Heart right ventricle (tissue), 16 donors: ENCODE data around the gene CA5B. TPM values are rescaled to one million over a fixed set of nuclear protein-coding genes. Genes with fewer than 3 reads are reported as not detected.

ENCODE experiments used
- ATAC-seq, 8 donors: fragments of 200-7000 bp; cut with Tn5 transposase; one replicate each; pipeline ENCODE4 v1.9.1; 2020; ENCODE audit warnings: mild to moderate bottlenecking in 8 of 8, moderate library complexity in 8 of 8, moderate number of reproducible peaks in 1 of 8
- DNase-seq, 2 donors: peaks; one replicate each; pipeline ENCODE4 v3.0.0-alpha.2; 2020
- H3K27ac ChIP-seq, 10 donors: fragments of 200-600 bp; sonication (generic) in 2 of 10; one replicate each; pipeline versions ENCODE4 v1.5.0 to v1.8.0; 2020 to 2022; ENCODE audit warnings: mild to moderate bottlenecking in 3 of 10
- H3K27me3 ChIP-seq, 7 donors: fragments of 200-600 bp; one replicate each; pipeline ENCODE4 v1.8.0; 2021 to 2022; ENCODE audit warnings: mild to moderate bottlenecking in 2 of 7
- H3K36me3 ChIP-seq, 9 donors: fragments of 200-600 bp; sonication (generic) in 1 of 9; one replicate each; pipeline versions ENCODE4 v1.5.0 to v1.8.0; 2020 to 2022; ENCODE audit warnings: mild to moderate bottlenecking in 2 of 9
- H3K4me1 ChIP-seq, 9 donors: fragments of 200-600 bp; sonication (generic) in 1 of 9; one replicate each; pipeline versions ENCODE4 v1.5.0 to v1.8.0; 2020 to 2022; ENCODE audit warnings: mild to moderate bottlenecking in 4 of 9
- H3K4me3 ChIP-seq, 10 donors: fragments of 200-600 bp; sonication (generic) in 2 of 10; one replicate each; pipeline versions ENCODE4 v1.5.0 to v1.8.0; 2020 to 2022; ENCODE audit warnings: mild to moderate bottlenecking in 7 of 10, moderate library complexity in 2 of 10
- H3K9me3 ChIP-seq, 11 donors: fragments of 200-600 bp in 10 of 11; sonication (generic) in 2 of 11; one replicate each; pipeline versions ENCODE4 v1.5.0 to v1.8.0; 2013 to 2022; ENCODE audit warnings: mild to moderate bottlenecking in 2 of 11, control low read depth in 1 of 11, moderate library complexity in 1 of 11
- CTCF ChIP-seq, 9 donors: fragments of 200-600 bp; sonication (generic) in 2 of 9; IDR thresholded peaks; one replicate each; pipeline versions ENCODE4 v1.5.0 to v1.8.0; 2021 to 2022; ENCODE audit warnings: antibody characterized with exemption in 9 of 9, mild to moderate bottlenecking in 5 of 9, moderate library complexity in 1 of 9
- WGBS, 2 donors: extraction: QIAGEN DNeasy Blood & Tissue Kit; methylation state at CpG; one replicate each; pipeline ENCODE4 v1.1.7; 2013; ENCODE audit warnings: inconsistent platforms in 1 of 2; 5-methylcytosine and 5-hydroxymethylcytosine counted together
- intact Hi-C, 10 donors: fragments of 100-400 bp; cut with DNase I; formaldehyde crosslinking; loops; one replicate each; pipeline versions ENCODE4 v1.11.1 to v1.14.2; 2022
- polyA plus RNA-seq, 2 donors: library from polyadenylated mRNA; stranded (reverse); fragments of 200-250 nt; gene quantifications; one replicate each; pipeline ENCODE4 v1.2.3, GENCODE V29; 2013
- total RNA-seq, 10 donors: library from RNA; stranded (reverse); fragmentation: NEBNext Ultra II Directional in 3 of 10; extraction: Animal tissue kit (Norgen Biotek cat#: 25700) in 3 of 10; gene quantifications; one replicate each; pipeline versions ENCODE4 v1.2.1 to v1.2.4, GENCODE V29; 2021 to 2023
- donor health status: Arrhythmogenic right ventricular cardiomyopathy.
- donor health status: ischemic (EF 13 %, LVEDD 7.1; RV severe dilation, severe dysfunction).
- donor health status: healthy with polysubstance abuse.
- donor health status: DM: no; HTN: yes; CAD: no.
- donor health status: DM: no; HTN: no; CAD: no.
- donor health status: ischemic (EF 25% LVEDD 6.9; RV normal size, moderate dysfunction).
- donor health status: ischemic (EF 25% LVEDD 5.7; RV mildly dilated, moderate dysfunction).
- donor health status: healthy.
- donor health status: DM: yes; HTN: yes; CAD: no.
- donor health status: Ischemic cardiomyopathy.
- donor health status: ischemic (EF 35%, LVEDD 5.7; RV mildly dilated, moderate dysfunction).
- donor health status: nonischemic (EF 11% LVEDD 7.7; RV severe dilation, severe dysfunction).
- donor health status: DM: yes; HTN: yes; CAD: no.
- donor health status: PGD.
- donor health status: ischemic (EF 29% LVEDD 5.4; RV normal size, mild dysfunction).
- donor health status: nonischemic (EF 23%, LVEDD 6.1; RV moderate dilation, normal function).

CA5B gene
- total and polyA plus RNA-seq, 12 donors, result 0.77 to 4.9 (median 3.2) TPM

GRCh38 chrX:15804563-15804962 lies 66.5 kb downstream of the CA5B start:
- peaks cover 0 to 97% (median 3%) of the 10 kb centered on the region in 9 donors for H3K36me3 ChIP-seq
- no peaks in the 10 kb centered on the region for H3K27me3 ChIP-seq
- TF ChIP-seq CTCF (IDR thresholded peaks at IDR 0.05), result no peak
- H3K4me3 ChIP-seq, result no peak overlapping the region
- intact Hi-C loops, result no loop called here
- H3K27ac ChIP-seq, result peak overlapping the region in 1 of 10 donors; percentile 84
- peaks cover 0 to 28% (median 0%) of the 10 kb centered on the region in 9 donors for H3K4me1 ChIP-seq
- ATAC-seq (peak in 2 of 8 donors; percentile 28 to 34), DNase-seq (no peak)
- H3K9me3 ChIP-seq, result no peaks in the 10 kb centered on the region

GRCh38 chrX:15808254-15808653 lies 70.2 kb downstream of the CA5B start:
- no peaks in the 10 kb centered on the region for H3K27me3 ChIP-seq
- TF ChIP-seq CTCF (IDR thresholded peaks at IDR 0.05), result no peak
- peaks cover 0 to 99% (median 3%) of the 10 kb centered on the region in 9 donors for H3K36me3 ChIP-seq
- WGBS, 2 donors, result 95 to 97% methylated on average over 4 of the region's 4 CpGs
- H3K4me3 ChIP-seq, result no peak overlapping the region
- DNase-seq (no peak), ATAC-seq (no peak)
- H3K27ac ChIP-seq, result no peak overlapping the region
- no peaks in the 10 kb centered on the region for H3K9me3 ChIP-seq
- peaks cover 0 to 19% (median 0%) of the 10 kb centered on the region in 9 donors for H3K4me1 ChIP-seq
- intact Hi-C loops, result no loop called here

GRCh38 chrX:15812192-15812938 lies 74.3 kb downstream of the CA5B start:
- no peak for ATAC-seq
- Histone ChIP-seq H3K9me3 (no peaks in the 10 kb centered on the region), H3K4me1 (peaks cover 0 to 15% (median 0%) of the 10 kb centered on the region in 9 donors), H3K27me3 (no peaks in the 10 kb centered on the region), H3K4me3 (no peak overlapping the region), H3K36me3 (peaks cover 0 to 100% (median 0%) of the 10 kb centered on the region in 9 donors), H3K27ac (no peak overlapping the region)
- TF ChIP-seq CTCF (IDR thresholded peaks at IDR 0.05), result no peak
- WGBS, 2 donors, result 92 to 94% methylated on average over 8 of the region's 8 CpGs
- intact Hi-C loops, result no loop called here
- DNase-seq, result no peak

- intact Hi-C loops, result no loop called here
- Histone ChIP-seq H3K27me3 (no peaks in the 10 kb centered on the region), H3K27ac (no peak overlapping the region), H3K4me3 (no peak overlapping the region), H3K36me3 (peaks cover 0 to 100% (median 0%) of the 10 kb centered on the region in 9 donors), H3K4me1 (peaks cover 0 to 15% (median 0%) of the 10 kb centered on the region in 9 donors), H3K9me3 (no peaks in the 10 kb centered on the region)
- no peak for DNase-seq
- WGBS, 2 donors, result 74 to 95% methylated on average over 1 of the region's 1 CpG
- ATAC-seq, result no peak
- TF ChIP-seq CTCF (IDR thresholded peaks at IDR 0.05), result no peak
Measured at GRCh38 chrX:15813416-15813815, 75.3 kb downstream of the CA5B start.
